ENCODE data around the gene EGFR.

The EGFR gene

GRCh38 chr7:55185941-55186609 is 167.3 kb downstream of the EGFR start:
- no peak for DNase-seq (ENCODE audit: low read depth in 2 of 2, low spot score in 1 of 2)

- DNase-seq (ENCODE audit: low read depth in 2 of 2, low spot score in 1 of 2): no peak
Observed at GRCh38 chr7:55187701-55188491, 169.1 kb downstream of the EGFR start.

DNA sequence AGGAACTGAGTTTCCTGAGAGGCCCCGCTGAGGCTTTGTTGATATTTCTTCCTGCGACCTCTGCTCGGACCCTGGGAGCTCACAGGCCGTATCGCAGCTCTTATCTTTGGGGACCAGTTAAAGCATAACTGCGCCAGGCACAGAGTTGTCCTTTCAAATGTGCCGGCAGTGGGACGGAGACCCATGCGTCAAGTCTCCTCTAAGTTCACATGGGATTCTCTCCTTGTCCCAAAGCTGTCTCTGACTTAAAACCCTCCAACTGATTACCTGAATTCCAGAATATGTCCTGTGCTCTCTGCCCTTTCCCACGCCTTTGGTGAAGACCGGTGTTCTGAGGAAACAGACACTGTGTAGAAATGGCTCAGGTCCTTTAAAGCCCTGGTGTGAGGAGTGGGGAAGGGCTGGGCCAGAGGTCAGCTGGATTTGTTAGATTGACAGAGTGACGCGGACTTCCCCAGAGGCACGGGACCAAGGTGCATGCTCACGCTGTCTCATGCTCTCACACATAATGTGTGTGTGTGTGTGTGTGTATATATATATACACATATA is 169.8 kb downstream of the EGFR start:
- DNase-seq (ENCODE audit: low read depth in 2 of 2, low spot score in 1 of 2): no peak

DNA sequence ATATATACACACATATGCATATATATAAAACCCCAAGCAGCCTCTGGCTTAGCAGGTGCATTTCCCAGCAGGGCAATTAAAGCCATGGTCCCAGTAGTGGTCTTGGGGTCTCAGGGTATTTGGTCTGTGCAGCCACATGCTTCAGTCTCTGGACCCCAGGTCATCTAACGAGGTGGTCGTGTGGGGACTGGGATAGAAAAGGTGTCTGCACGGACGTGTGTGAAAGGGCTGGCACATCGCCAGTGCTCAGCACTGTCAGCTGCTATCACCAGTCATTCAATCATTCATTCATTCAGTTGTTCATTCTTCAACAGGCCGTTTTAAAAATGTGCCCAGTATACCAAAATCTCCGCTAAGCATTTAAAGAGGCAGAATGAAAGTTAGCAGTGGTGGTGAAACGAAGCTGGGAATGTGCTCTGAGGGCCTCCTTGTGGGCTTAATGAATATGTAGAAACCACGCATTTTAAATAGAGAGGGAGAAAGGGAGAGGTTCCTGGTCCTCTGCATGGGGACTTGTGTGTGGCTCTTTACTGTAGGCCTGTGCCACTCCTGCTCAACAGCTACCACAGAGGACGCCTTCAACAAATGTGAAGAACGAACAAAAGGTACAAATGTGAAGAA is 170.4 kb downstream of the EGFR start:
- no peak for DNase-seq (ENCODE audit: low read depth in 2 of 2, low spot score in 1 of 2)

DNA sequence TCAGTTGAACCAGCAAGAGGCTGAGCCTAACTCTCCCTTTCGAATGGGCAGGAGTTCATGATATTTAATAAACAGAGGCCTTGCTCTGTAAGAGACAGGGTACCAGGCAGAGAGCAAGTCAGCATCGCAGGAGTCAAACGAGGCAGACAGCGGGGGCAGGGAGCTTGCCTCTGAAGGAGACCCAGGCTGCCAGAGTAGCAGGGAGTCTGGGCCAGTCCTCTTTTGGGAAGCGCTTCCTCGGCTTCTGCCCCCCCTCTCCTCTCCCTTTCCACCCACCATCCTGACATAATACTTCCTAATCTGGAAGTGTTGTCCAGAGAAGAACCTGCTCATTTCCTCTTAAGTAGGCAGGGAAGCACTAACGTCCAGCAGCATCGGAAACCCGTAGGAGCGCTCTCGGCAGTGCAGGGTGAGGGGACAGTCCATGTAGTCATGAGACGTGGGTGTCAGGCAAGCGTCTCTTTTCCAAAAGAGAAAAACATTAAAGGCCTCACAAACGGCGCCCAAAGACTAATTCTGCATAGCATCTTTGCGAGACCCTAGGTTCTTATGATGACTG is 171.1 kb downstream of the EGFR start:
- no peak for DNase-seq (ENCODE audit: low read depth in 2 of 2, low spot score in 1 of 2)

- DNase-seq (ENCODE audit: low read depth in 2 of 2, low spot score in 1 of 2): no peak
Observed at GRCh38 chr7:55190511-55191160, 171.8 kb downstream of the EGFR start.

- no peak for DNase-seq (ENCODE audit: low read depth in 2 of 2, low spot score in 1 of 2)
Observed at GRCh38 chr7:55191161-55191925, 172.5 kb downstream of the EGFR start.

DNA sequence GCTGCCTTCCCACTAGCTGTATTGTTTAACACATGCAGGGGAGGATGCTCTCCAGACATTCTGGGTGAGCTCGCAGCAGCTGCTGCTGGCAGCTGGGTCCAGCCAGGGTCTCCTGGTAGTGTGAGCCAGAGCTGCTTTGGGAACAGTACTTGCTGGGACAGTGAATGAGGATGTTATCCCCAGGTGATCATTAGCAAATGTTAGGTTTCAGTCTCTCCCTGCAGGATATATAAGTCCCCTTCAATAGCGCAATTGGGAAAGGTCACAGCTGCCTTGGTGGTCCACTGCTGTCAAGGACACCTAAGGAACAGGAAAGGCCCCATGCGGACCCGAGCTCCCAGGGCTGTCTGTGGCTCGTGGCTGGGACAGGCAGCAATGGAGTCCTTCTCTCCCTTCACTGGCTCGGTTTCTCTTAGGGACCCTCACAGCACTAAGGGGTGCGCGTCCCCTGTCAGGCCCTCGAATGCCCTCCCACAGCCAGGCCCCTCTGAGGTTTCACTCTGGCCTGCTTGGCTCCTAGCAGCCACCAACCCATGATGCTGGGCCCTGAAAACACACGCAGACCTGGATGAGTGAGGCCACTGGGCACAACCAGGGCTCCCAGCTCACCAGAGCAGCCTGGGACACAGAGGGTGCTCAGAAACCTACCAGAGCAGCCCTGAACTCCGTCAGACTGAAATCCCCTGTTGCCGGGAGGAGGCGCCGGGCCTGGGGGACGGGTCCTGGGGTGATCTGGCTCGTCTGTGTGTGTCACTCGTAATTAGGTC is 173.3 kb downstream of the EGFR start:
- DNase-seq (ENCODE audit: low read depth in 2 of 2, low spot score in 1 of 2): no peak

GRCh38 chr7:55192723-55193122 is 173.9 kb downstream of the EGFR start:
- DNase-seq (ENCODE audit: low read depth in 2 of 2, low spot score in 1 of 2): no peak

- DNase-seq (ENCODE audit: low read depth in 2 of 2, low spot score in 1 of 2): no peak
Observed at GRCh38 chr7:55193245-55193644, 174.4 kb downstream of the EGFR start.

- DNase-seq (ENCODE audit: low read depth in 2 of 2, low spot score in 1 of 2): no peak
Observed at GRCh38 chr7:55194522-55194921, 175.7 kb downstream of the EGFR start.

- DNase-seq (ENCODE audit: low read depth in 2 of 2, low spot score in 1 of 2): no peak
Observed at GRCh38 chr7:55198634-55199392, 180.0 kb downstream of the EGFR start.

DNA sequence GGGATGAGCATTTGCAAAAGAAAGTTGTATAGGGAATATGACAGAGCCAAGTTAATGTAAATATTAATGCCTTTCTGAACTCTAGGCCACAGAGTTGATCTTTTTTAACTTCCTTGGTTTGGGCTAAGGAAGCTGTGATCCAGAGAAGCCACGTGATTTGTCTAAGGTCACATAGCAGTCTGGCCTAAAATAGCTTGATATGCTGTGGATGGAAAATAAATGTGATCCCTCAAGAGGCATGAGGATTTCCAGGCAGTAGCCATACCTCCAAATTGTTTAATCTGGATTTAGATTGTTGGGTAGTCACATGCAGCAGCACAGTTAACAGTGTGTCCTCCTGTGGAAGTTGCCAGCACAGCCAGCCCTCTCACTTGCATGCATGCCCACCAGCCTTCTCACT is 180.6 kb downstream of the EGFR start:
- DNase-seq (ENCODE audit: low read depth in 2 of 2, low spot score in 1 of 2): no peak

DNA sequence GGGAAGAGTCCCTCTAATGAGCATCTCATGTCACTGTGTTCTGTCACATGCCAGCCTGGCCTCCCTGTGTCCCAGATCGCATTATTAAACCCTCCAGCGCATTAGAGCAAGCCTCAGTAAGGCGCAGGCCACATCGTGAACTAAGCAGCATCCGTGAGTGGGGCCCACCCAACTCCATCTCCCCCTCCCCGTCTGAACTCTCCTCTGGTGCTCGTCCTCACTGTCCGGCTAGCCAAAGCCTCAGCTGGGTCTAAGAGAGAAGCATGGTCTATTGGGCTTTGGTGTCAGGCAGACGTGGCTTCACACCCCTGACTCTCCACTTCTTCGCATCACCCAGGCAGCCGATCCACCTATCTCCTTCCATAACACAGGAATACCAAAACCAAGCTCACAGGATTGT is 181.6 kb downstream of the EGFR start:
- no peak for DNase-seq (ENCODE audit: low read depth in 2 of 2, low spot score in 1 of 2)

- no peak for DNase-seq (ENCODE audit: low read depth in 2 of 2, low spot score in 1 of 2)
Observed at GRCh38 chr7:55202150-55202913, 183.5 kb downstream of the EGFR start.

GRCh38 chr7:55203300-55203699 is 184.5 kb downstream of the EGFR start:
- no peak for DNase-seq (ENCODE audit: low read depth in 2 of 2, low spot score in 1 of 2)

GRCh38 chr7:55205124-55205955 is 186.5 kb downstream of the EGFR start:
- DNase-seq (ENCODE audit: low read depth in 2 of 2, low spot score in 1 of 2): no peak

All from stimulated activated CD8-positive, alpha-beta memory T cell treated with anti-CD3 and anti-CD28 coated beads, Interleukin-4, amount 100 ng/mL, for 1 hour (primary cell).